ENCODE data around the gene SMDT1. TPM values are rescaled to one million over a fixed set of nuclear protein-coding genes. Genes with fewer than 3 reads are reported as not detected.
"Not testable (repeated sequence)": the region's sequence is repeated elsewhere in the genome, so short reads cannot be mapped to it uniquely, and the experiment has no call there.

The SMDT1 gene
- total and polyA plus RNA-seq, 2 of the 4 experiments (the other 2 are of a cell fraction): 2.3 to 15.7 TPM

DNA sequence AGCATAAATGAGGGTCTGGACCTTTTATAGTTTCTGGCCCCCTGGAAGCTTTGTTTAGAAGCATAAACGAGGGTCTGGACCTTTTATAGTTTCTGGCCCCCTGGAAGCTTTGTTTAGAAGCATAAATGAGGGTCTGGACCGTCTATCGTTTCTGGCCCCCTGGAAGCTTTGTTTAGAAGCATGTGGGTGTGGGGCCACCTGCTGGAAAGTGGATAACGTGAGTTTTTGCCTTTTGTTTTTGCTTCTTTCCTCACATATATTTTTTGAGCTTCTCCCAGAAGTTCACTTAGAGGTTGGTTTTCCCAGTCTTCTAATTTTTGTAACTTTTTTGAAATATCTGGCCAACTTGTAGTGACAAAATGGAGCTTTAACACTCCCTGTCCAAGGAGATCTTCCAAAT lies 33.3 kb downstream of the SMDT1 start:
- H2AK9ac ChIP-seq (replicated peaks; ENCODE audit: low read depth, low read length, poor library complexity); dilution Hi-C loops (cut with HindIII; ENCODE audit: low sequenced_read_pairs, unreplicated experiment); H3K79me1 ChIP-seq (ENCODE audit: low read depth in 1 of 2, low read length in 2 of 2); DNase-seq; BruUV-seq (replicated peaks); intact Hi-C loops (cut with micrococcal nuclease); H3K4me3 ChIP-seq (ENCODE audit: insufficient read depth, low read depth, low read length); POLR2A ChIA-PET (ENCODE audit: unreplicated experiment); H4K20me1 ChIP-seq (ENCODE audit: insufficient read depth, low read length); H3K9ac ChIP-seq (ENCODE audit: low read depth, low read length); H3K23ac ChIP-seq (ENCODE audit: low read depth, low read length); H4K5ac ChIP-seq (ENCODE audit: low read depth, low read length); H3K4me1 ChIP-seq (ENCODE audit: control insufficient read depth, insufficient read depth, low read length); H2BK5ac ChIP-seq (ENCODE audit: low read depth, low read length, poor library complexity, severe bottlenecking); H3K9me1 ChIP-seq (ENCODE audit: insufficient read depth, low read length); ATAC-seq (ENCODE audit: low read depth); H3K18ac ChIP-seq (ENCODE audit: low read depth, low read length); H2BK20ac ChIP-seq (ENCODE audit: low read depth, low read length); H4K91ac ChIP-seq (ENCODE audit: insufficient read depth, low read depth, low read length); H2AFZ ChIP-seq (replicated peaks; ENCODE audit: low read length, poor library complexity); H2BK15ac ChIP-seq (ENCODE audit: low read depth, low read length); in situ Hi-C loops (cut with MboI; ENCODE audit: low sequenced_read_pairs); H3K27me3 ChIP-seq (ENCODE audit: control insufficient read depth, insufficient read depth, low read length); H2AK5ac ChIP-seq (ENCODE audit: low read depth, low read length); H3K4ac ChIP-seq (ENCODE audit: low read depth, low read length); H3K14ac ChIP-seq (replicated peaks; ENCODE audit: low read depth, low read length); H3K4me2 ChIP-seq (ENCODE audit: low read depth, low read length); H4K8ac ChIP-seq (ENCODE audit: low read depth in 2 of 2, low read length in 2 of 2); H3K36me3 ChIP-seq (ENCODE audit: control insufficient read depth, insufficient read depth, low read length); H2BK120ac ChIP-seq (ENCODE audit: low read depth, low read length); H3K56ac ChIP-seq (ENCODE audit: extremely low read depth, insufficient read depth, low read length); H3K27ac ChIP-seq (ENCODE audit: insufficient read depth, low read length): not testable (repeated sequence)
- TF ChIP-seq RAD21 (IDR thresholded peaks at IDR 0.05; ENCODE audit: low read length) (0 out of 2 replicates have a peak, but pooled peaks have one; percentile 15), CTCF (conservative IDR thresholded peaks at IDR 0.05; ENCODE audit: low read depth, low read length) (0 out of 2 replicates have a peak, but pooled peaks have one; percentile 11)
- WGBS, 2 experiments (ENCODE audit: extremely low coverage in 2 of 2, insufficient read length in 1 of 2): no CpG with 5 or more reads among the region's 4 CpGs
- H3K9me3 ChIP-seq (ENCODE audit: control insufficient read depth, insufficient read depth, low read length): peaks cover 13% of the 10 kb centered on the region
- CTCF ChIA-PET: interaction anchor here (0.6 to 0.8 kb wide), 3 partner anchors 11 to 147 kb away, joined by 3 to 4 read pairs (median 3); no protein-coding TSS in a partner anchor
